Measurements from ENCODE around the gene SIK3.

DNA sequence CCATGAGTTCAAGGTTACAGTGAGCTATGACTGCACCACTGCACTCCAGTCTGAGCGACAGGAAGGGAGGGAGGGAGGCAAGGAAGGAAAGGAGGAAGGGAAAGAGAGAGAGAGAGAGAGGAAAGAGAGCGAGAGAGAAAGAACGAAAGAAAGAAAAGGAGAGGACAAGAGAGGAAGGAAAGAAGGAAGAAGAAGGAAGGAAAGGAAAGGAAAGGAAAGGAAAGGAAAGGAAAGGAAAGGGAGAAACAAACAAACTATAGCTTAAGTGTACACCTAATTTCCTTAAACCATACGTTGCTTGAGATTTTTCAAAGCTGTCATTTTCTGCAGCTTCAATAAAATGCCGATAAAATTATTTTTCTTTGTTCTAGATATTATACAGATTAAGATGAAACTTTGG, 180.6 kb downstream of the SIK3 start:
- TF ChIP-seq, protein P1, sequence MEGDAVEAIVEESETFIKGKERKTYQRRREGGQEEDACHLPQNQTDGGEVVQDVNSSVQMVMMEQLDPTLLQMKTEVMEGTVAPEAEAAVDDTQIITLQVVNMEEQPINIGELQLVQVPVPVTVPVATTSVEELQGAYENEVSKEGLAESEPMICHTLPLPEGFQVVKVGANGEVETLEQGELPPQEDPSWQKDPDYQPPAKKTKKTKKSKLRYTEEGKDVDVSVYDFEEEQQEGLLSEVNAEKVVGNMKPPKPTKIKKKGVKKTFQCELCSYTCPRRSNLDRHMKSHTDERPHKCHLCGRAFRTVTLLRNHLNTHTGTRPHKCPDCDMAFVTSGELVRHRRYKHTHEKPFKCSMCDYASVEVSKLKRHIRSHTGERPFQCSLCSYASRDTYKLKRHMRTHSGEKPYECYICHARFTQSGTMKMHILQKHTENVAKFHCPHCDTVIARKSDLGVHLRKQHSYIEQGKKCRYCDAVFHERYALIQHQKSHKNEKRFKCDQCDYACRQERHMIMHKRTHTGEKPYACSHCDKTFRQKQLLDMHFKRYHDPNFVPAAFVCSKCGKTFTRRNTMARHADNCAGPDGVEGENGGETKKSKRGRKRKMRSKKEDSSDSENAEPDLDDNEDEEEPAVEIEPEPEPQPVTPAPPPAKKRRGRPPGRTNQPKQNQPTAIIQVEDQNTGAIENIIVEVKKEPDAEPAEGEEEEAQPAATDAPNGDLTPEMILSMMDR (IDR thresholded peaks at IDR 0.05; ENCODE audit: borderline replicate concordance, extremely low read depth, low read length, poor library complexity, severe bottlenecking), result no peak
- TF ChIP-seq EZH2 (IDR thresholded peaks at IDR 0.05; ENCODE audit: borderline replicate concordance, low read depth, low read length, severe bottlenecking), result no peak
